ENCODE results near the gene TAF8. TPM values are rescaled to one million over a fixed set of nuclear protein-coding genes. Genes with fewer than 3 reads are reported as not detected.
"Not testable (repeated sequence)": the region's sequence is repeated elsewhere in the genome, so short reads cannot be mapped to it uniquely, and the experiment has no call there.

Gene TAF8
- total and polyA plus RNA-seq, 8 donors = 3.8 to 24.6 (median 12.6) TPM

DNA sequence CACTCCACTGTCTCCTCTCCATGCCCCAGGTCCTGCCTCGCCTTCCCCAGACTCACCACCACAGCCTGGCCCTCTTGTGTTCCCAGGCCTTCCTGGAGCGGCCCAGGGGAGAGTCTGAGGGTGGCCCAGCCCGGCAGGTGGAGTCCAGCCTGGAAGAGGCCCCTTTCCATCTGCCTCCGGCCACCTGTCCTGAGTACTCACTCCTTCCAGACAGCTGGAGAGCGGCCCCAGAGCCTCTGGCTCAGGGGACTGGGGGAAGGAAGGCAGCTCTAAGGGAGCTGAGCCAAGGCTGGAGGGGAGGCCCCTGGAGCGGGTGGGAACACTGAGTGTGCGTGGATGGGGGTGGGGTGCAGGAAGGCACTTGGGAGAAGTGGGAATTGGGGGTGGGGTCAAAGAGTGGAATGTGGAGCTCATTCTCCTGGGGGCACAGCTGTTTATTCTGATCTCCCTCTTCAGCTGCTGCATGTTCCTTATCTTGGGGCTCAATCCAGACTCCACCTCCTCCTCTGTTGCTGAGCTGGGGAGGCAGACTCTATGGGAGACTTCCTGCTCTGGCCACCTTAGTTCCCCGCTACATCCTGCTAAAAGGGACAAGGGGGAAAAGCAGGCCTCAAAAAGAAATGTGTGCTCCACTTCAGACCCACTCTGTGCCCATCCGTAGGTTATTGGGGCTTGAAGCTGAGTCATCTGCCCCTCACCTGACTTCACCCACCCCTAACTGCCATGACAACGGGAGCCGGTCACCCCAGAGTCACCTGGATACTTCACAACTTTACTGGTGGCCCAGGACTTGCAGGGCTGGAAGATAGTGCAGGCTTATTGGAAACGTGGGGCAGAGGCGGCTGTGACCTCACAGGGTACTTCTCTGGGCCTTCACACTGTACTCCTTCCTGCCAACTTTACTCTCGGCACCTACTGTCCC is 19.5 kb upstream of the TAF8 start:
- Histone ChIP-seq H3K4me1 (peaks cover 13 to 76% (median 26%) of the 10 kb centered on the region in 4 donors), H3K27me3 (no peaks in the 10 kb centered on the region), H3K36me3 (peaks cover 8 to 52% (median 40%) of the 10 kb centered on the region in 4 donors), H3K27ac (peak overlapping the region in 3 of 5 donors; percentile 10 to 48 (median 16)), H3K9me3 (no peaks in the 10 kb centered on the region), H3K4me3 (peak overlapping the region in 1 of 4 donors; percentile 2)
- peak in 1 of 2 donors; percentile 79 for DNase-seq
- intact Hi-C loops (cut with DNase I; ENCODE audit: low total_unique reads) = no loop called here
- 42 to 51% (median 48%) methylated on average over 13 to 14 of the region's 14 CpGs for WGBS, 5 donors
- TF ChIP-seq EP300 (IDR thresholded peaks at IDR 0.05) = no peak
- TF ChIP-seq POLR2A (IDR thresholded peaks at IDR 0.05) = no peak
- no peak for TF ChIP-seq POLR2AphosphoS5 (IDR thresholded peaks at IDR 0.05)
- TF ChIP-seq CTCF (IDR thresholded peaks at IDR 0.05) = no peak

DNA sequence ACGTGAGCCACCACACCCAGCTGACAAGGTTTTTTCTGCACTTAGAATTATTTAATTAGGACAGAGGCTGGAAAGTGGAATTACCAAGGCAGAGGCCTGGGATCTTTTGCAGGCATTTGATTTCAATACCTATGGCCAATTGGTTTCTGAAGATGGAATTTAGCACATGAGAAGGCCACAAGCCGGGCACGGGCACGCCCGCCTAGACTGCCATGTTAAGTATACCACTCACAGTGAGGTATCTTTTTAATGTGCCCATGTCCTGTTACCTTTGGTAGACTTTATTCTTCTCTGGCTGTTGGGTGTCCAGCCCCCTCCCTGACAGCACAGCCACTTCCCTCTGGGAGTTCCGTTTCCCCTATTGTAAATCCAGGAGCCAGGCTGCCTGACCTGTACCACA is 18.0 kb upstream of the TAF8 start:
- Histone ChIP-seq H3K36me3 (peaks cover 0 to 42% (median 36%) of the 10 kb centered on the region in 4 donors), H3K4me3 (no peak overlapping the region), H3K4me1 (peaks cover 13 to 63% (median 26%) of the 10 kb centered on the region in 4 donors), H3K27me3 (no peaks in the 10 kb centered on the region), H3K27ac (no peak overlapping the region), H3K9me3 (no peaks in the 10 kb centered on the region)
- WGBS, 5 donors = 88 to 92% (median 90%) methylated on average over 6 of the region's 6 CpGs
- intact Hi-C loops (cut with DNase I; ENCODE audit: low total_unique reads) = no loop called here
- DNase-seq = no peak
- TF ChIP-seq POLR2A (IDR thresholded peaks at IDR 0.05) (no peak), EP300 (IDR thresholded peaks at IDR 0.05) (no peak), CTCF (IDR thresholded peaks at IDR 0.05) (no peak), POLR2AphosphoS5 (IDR thresholded peaks at IDR 0.05) (no peak)

GRCh38 chr6:42037669-42038068 is 12.7 kb upstream of the TAF8 start:
- H3K9me3 ChIP-seq; intact Hi-C loops (cut with DNase I; ENCODE audit: low total_unique reads); H3K4me3 ChIP-seq; H3K27ac ChIP-seq; H3K27me3 ChIP-seq: not testable (repeated sequence)
- peaks cover 0 to 26% (median 15%) of the 10 kb centered on the region in 4 donors for H3K36me3 ChIP-seq
- WGBS, 5 donors = 86 to 95% (median 93%) methylated on average over 15 of the region's 15 CpGs
- DNase-seq = peak in 1 of 2 donors; percentile 13
- peaks cover 23 to 52% (median 38%) of the 10 kb centered on the region in 4 donors for H3K4me1 ChIP-seq

- intact Hi-C loops (cut with DNase I; ENCODE audit: low total_unique reads) = no loop called here
Observed at GRCh38 chr6:42038163-42038562, 12.2 kb upstream of the TAF8 start.

More at GRCh38 chr6:42038163-42038562, 12.2 kb upstream of the TAF8 start:
- Histone ChIP-seq H3K9me3 (no peaks in the 10 kb centered on the region), H3K4me1 (peaks cover 28 to 53% (median 42%) of the 10 kb centered on the region in 4 donors), H3K27me3 (no peaks in the 10 kb centered on the region), H3K27ac (no peak overlapping the region), H3K36me3 (peaks cover 0 to 28% (median 13%) of the 10 kb centered on the region in 4 donors), H3K4me3 (no peak overlapping the region)
- TF ChIP-seq POLR2A (IDR thresholded peaks at IDR 0.05) (no peak), EP300 (IDR thresholded peaks at IDR 0.05) (no peak), POLR2AphosphoS5 (IDR thresholded peaks at IDR 0.05) (no peak), CTCF (IDR thresholded peaks at IDR 0.05) (no peak)
- DNase-seq = peak in 1 of 2 donors; percentile 2
- WGBS, 5 donors = 94 to 97% (median 95%) methylated on average over 3 of the region's 3 CpGs

Data from stomach (tissue), 9 donors.